H9 (cell line): ENCODE results near the gene HSPA8. TPM values are rescaled to one million over a fixed set of nuclear protein-coding genes. Genes with fewer than 3 reads are reported as not detected.

Experiments
- DNase-seq: peaks from one replicate; pipeline ENCODE4 v3.0.0-alpha.2; 2017
- H2AFZ ChIP-seq: one replicate; pipeline ENCODE4 v1.6.1; 2013; ENCODE audit warnings: mild to moderate bottlenecking, low read length, control low read depth, moderate library complexity
- H2AK5ac ChIP-seq: 2 replicates; pipeline ENCODE4 v1.6.1; 2013; ENCODE audit warnings: low read length, control low read depth, mixed read lengths; ENCODE audit not compliant: insufficient read length
- H2BK120ac ChIP-seq: one replicate; pipeline ENCODE4 v1.6.1; 2013; ENCODE audit warnings: low read depth, mild to moderate bottlenecking, low read length, control low read depth, inconsistent platforms; ENCODE audit not compliant: poor library complexity, severe bottlenecking
- H2BK12ac ChIP-seq: 2 replicates; pipeline ENCODE4 v1.6.1; 2013; ENCODE audit warnings: low read length, control low read depth, mixed read lengths, low read depth; ENCODE audit not compliant: insufficient read length
- H2BK15ac ChIP-seq: 2 replicates; pipeline ENCODE4 v1.6.1; 2013; ENCODE audit warnings: low read depth, low read length, control low read depth
- H2BK20ac ChIP-seq: one replicate; pipeline ENCODE4 v1.6.1; 2013; ENCODE audit warnings: low read depth, mild to moderate bottlenecking, low read length, control low read depth, inconsistent platforms; ENCODE audit not compliant: poor library complexity, severe bottlenecking
- H2BK5ac ChIP-seq: 2 replicates; pipeline ENCODE4 v1.6.1; 2013; ENCODE audit warnings: low read length, control low read depth, mixed read lengths; ENCODE audit not compliant: insufficient read length
- H3K14ac ChIP-seq: 2 replicates; pipeline ENCODE4 v1.6.1; 2013; ENCODE audit warnings: low read length, control low read depth; ENCODE audit not compliant: insufficient read depth
- H3K18ac ChIP-seq: 2 replicates; pipeline ENCODE4 v1.6.1; 2013; ENCODE audit warnings: low read depth, mild to moderate bottlenecking, mixed read lengths, low read length, control low read depth; ENCODE audit not compliant: insufficient read length
- H3K23ac ChIP-seq: 2 replicates; pipeline ENCODE4 v1.6.1; 2013; ENCODE audit warnings: low read length, control low read depth, mixed read lengths, low read depth; ENCODE audit not compliant: insufficient read length
- H3K23me2 ChIP-seq: 2 replicates; pipeline ENCODE4 v1.6.1; 2013; ENCODE audit warnings: low read depth, mild to moderate bottlenecking, mixed read lengths, low read length, control low read depth; ENCODE audit not compliant: insufficient read length, poor library complexity, severe bottlenecking
- H3K27ac ChIP-seq: 2 replicates; pipeline ENCODE4 v1.5.1; 2013; ENCODE audit warnings: low read length, control low read depth, mixed read lengths, low read depth; ENCODE audit not compliant: insufficient read length
- H3K27me3 ChIP-seq: 2 replicates; pipeline ENCODE4 v1.6.1; 2013; ENCODE audit warnings: low read length, control low read depth, inconsistent platforms; ENCODE audit not compliant: insufficient read depth
- H3K4ac ChIP-seq: 2 replicates; pipeline ENCODE4 v1.6.1; 2013; ENCODE audit warnings: low read depth, mild to moderate bottlenecking, control low read depth, inconsistent platforms, low read length, moderate library complexity
- H3K4me1 ChIP-seq: 2 replicates; pipeline ENCODE4 v1.6.1; 2013; ENCODE audit warnings: low read length, control low read depth, inconsistent platforms; ENCODE audit not compliant: insufficient read depth
- H3K4me2 ChIP-seq: 2 replicates; pipeline ENCODE4 v1.6.1; 2013; ENCODE audit warnings: low read length, control low read depth, mixed read lengths; ENCODE audit not compliant: insufficient read length, insufficient read depth
- H3K56ac ChIP-seq: 2 replicates; pipeline ENCODE4 v1.6.1; 2013; ENCODE audit warnings: low read depth, mild to moderate bottlenecking, mixed read lengths, low read length, control low read depth; ENCODE audit not compliant: insufficient read length
- H3K79me1 ChIP-seq: 2 replicates; pipeline ENCODE4 v1.6.1; 2013; ENCODE audit warnings: low read depth, mild to moderate bottlenecking, moderate library complexity, low read length, control low read depth, inconsistent platforms; ENCODE audit not compliant: insufficient read depth, poor library complexity, severe bottlenecking
- H3K79me2 ChIP-seq: 2 replicates; pipeline ENCODE4 v1.6.1; 2013; ENCODE audit warnings: low read length, control low read depth, inconsistent platforms; ENCODE audit not compliant: insufficient read depth
- H3K9ac ChIP-seq: 2 replicates; pipeline ENCODE4 v1.6.1; 2013; ENCODE audit warnings: low read length, control low read depth, mixed read lengths; ENCODE audit not compliant: insufficient read length; ENCODE audit errors: extremely low read depth
- H3K9me3 ChIP-seq: one replicate; pipeline ENCODE4 v1.6.1; 2013; ENCODE audit warnings: low read depth, low read length, inconsistent platforms; ENCODE audit not compliant: control insufficient read depth
- H3T11ph ChIP-seq: one replicate; pipeline ENCODE4 v1.6.1; 2013; ENCODE audit warnings: mild to moderate bottlenecking, low read length, control low read depth, inconsistent platforms
- H4K20me1 ChIP-seq: one replicate; pipeline ENCODE4 v1.6.1; 2013; ENCODE audit not compliant: control insufficient read depth, insufficient read length, insufficient read depth
- H4K5ac ChIP-seq: 2 replicates; pipeline ENCODE4 v1.6.1; 2013; ENCODE audit warnings: low read depth, mild to moderate bottlenecking, mixed read lengths, low read length, control low read depth; ENCODE audit not compliant: insufficient read length
- H4K8ac ChIP-seq: replicated peaks from 2 replicates; pipeline ENCODE4 v1.6.1; 2013; ENCODE audit warnings: low read length, control low read depth, mixed read lengths, low read depth; ENCODE audit not compliant: insufficient read length
- H4K91ac ChIP-seq: 2 replicates; pipeline ENCODE4 v1.6.1; 2013; ENCODE audit warnings: low read depth, mild to moderate bottlenecking, moderate library complexity, mixed read lengths, low read length, control low read depth; ENCODE audit not compliant: insufficient read length
- H3K27ac Mint-ChIP-seq, 3 experiments: 2 replicates in 2 of 3; 3 replicates in 1 of 3; pipeline ENCODE4 v1.8.0; 2020 to 2021; ENCODE audit warnings: mixed read lengths in 3 of 3, mild to moderate bottlenecking in 1 of 3, moderate library complexity in 1 of 3
- H3K27me3 Mint-ChIP-seq: 2 replicates; pipeline ENCODE4 v1.8.0; 2021; ENCODE audit warnings: low read depth, mild to moderate bottlenecking, moderate library complexity, mixed read lengths
- H3K36me3 Mint-ChIP-seq, 3 experiments: 2 replicates in 2 of 3; 3 replicates in 1 of 3; pipeline ENCODE4 v1.8.0; 2020 to 2021; ENCODE audit warnings: low read depth in 3 of 3, mixed read lengths in 3 of 3; ENCODE audit not compliant: insufficient read depth in 1 of 3
- H3K4me1 Mint-ChIP-seq, 2 experiments: 2 replicates each; pipeline ENCODE4 v1.8.0; 2020; ENCODE audit warnings: mixed read lengths in 2 of 2
- H3K4me3 Mint-ChIP-seq, 2 experiments: 2 replicates in 1 of 2; 3 replicates in 1 of 2; pipeline ENCODE4 v1.8.0; 2020 to 2021; ENCODE audit warnings: mild to moderate bottlenecking in 2 of 2, mixed read lengths in 2 of 2, moderate library complexity in 1 of 2
- H3K9me3 Mint-ChIP-seq, 2 experiments: 2 replicates in 1 of 2; 3 replicates in 1 of 2; pipeline ENCODE4 v1.8.0; 2020; ENCODE audit warnings: mild to moderate bottlenecking in 2 of 2, mixed read lengths in 2 of 2, moderate library complexity in 1 of 2
- CTCF ChIP-seq: fragments of 200-600 bp; sonication (generic); conservative IDR thresholded peaks from 3 replicates; pipeline ENCODE4 v1.8.0; 2021; ENCODE audit warnings: antibody characterized with exemption, mild to moderate bottlenecking
- WGBS: extraction: QIAGEN DNeasy Blood & Tissue Kit; methylation state at CpG from one replicate; pipeline ENCODE4 v1.1.7; 2013; ENCODE audit warnings: missing lambda C conversion rate, low lambda C conversion rate, mixed read lengths; ENCODE audit not compliant: insufficient read length; ENCODE audit errors: extremely low coverage; 5-methylcytosine and 5-hydroxymethylcytosine counted together
- total RNA-seq: library from RNA; stranded (reverse); gene quantifications from 2 replicates; pipeline ENCODE4 v1.2.1, GENCODE V29; 2021

HSPA8 gene
- total RNA-seq, 1 experiment from 2014 or later, result 2,160 TPM

GRCh38 chr11:123086305-123086704 lies 24.4 kb upstream of the HSPA8 start:
- Histone ChIP-seq H3K79me2 (no peaks in the 10 kb centered on the region), H3K79me1 (no peaks in the 10 kb centered on the region), H3K23ac (no peak overlapping the region), H2BK20ac (no peak overlapping the region), H3K4me1 (no peaks in the 10 kb centered on the region), H4K20me1 (no peaks in the 10 kb centered on the region), H3K4ac (no peak overlapping the region), H3K4me2 (no peak overlapping the region), H3K23me2 (no peaks in the 10 kb centered on the region), H2BK5ac (no peak overlapping the region), H3K27me3 (no peaks in the 10 kb centered on the region), H3T11ph (no peak overlapping the region), H3K9ac (no peak overlapping the region), H2BK15ac (no peak overlapping the region), H3K56ac (no peak overlapping the region), H3K9me3 (no peaks in the 10 kb centered on the region), H2AK5ac (no peak overlapping the region), H3K27ac (no peak overlapping the region), H2BK120ac (no peak overlapping the region), H2AFZ (no peak overlapping the region), H3K14ac (no peak overlapping the region), H3K18ac (no peak overlapping the region), H4K8ac (no peak overlapping the region), H2BK12ac (no peak overlapping the region), H4K91ac (no peak overlapping the region), H4K5ac (no peak overlapping the region)
- no peaks in the 10 kb centered on the region for H3K9me3 Mint-ChIP-seq
- no peak for DNase-seq
- WGBS, result no CpG with 5 or more reads among the region's 1 CpG
- no peak for TF ChIP-seq CTCF
- H3K27ac Mint-ChIP-seq, result peak overlapping the region; percentile 15 to 75 (median 42); a peak in 2 of 7 replicates
- H3K4me1 Mint-ChIP-seq, result no peaks in the 10 kb centered on the region
- H3K27me3 Mint-ChIP-seq, result no peaks in the 10 kb centered on the region
- H3K4me3 Mint-ChIP-seq, result no peak overlapping the region
- H3K36me3 Mint-ChIP-seq, result peaks cover 7 to 12% (median 9%) of the 10 kb centered on the region in 3 experiments; a peak in 6 of 7 replicates
